OCI-LY7 (cell line): Measurements from ENCODE around the gene MAP6. TPM values are rescaled to one million over a fixed set of nuclear protein-coding genes. Genes with fewer than 3 reads are reported as not detected.

Experiments used
- BruUV-seq: library from RNA; stranded (reverse); fragments of 400-500 nt; replicated peaks from 2 replicates; lab custom pipeline; 2021; lab: Mats Ljungman, UMichigan
- CTCF ChIA-PET: fragments of 300-600 bp; sonication (Branson Sonifier 250); formaldehyde crosslinking; loops from one replicate; lab custom pipeline; 2022; ENCODE audit warnings: antibody characterized with exemption; ENCODE audit not compliant: unreplicated experiment; lab: Charles Lee
- POLR2A ChIA-PET: fragments of 300-600 bp; sonication (Branson Sonifier 250); formaldehyde crosslinking; loops from one replicate; lab custom pipeline; 2022; ENCODE audit warnings: antibody characterized with exemption; lab: Charles Lee
- DNase-seq: peaks from one replicate; pipeline ENCODE4 v3.0.0-alpha.2; 2015; ENCODE audit warnings: low spot score
- H2AFZ ChIP-seq: fragments of 200-600 bp; sonication (generic), shearing (Covaris generic); 2 replicates; pipeline ENCODE4 v1.6.1; 2014; ENCODE audit warnings: mild to moderate bottlenecking, antibody characterized with exemption, low read length, moderate library complexity
- H3K27ac ChIP-seq: fragments of 200-600 bp; sonication (generic); 2 replicates; pipeline ENCODE4 v1.5.1; 2014; ENCODE audit warnings: mixed run types, low read depth, mild to moderate bottlenecking, moderate library complexity, low read length, inconsistent platforms; ENCODE audit not compliant: poor library complexity, severe bottlenecking
- H3K36me3 ChIP-seq: fragments of 200-600 bp; sonication (generic); 2 replicates; pipeline ENCODE4 v1.6.1; 2014; ENCODE audit warnings: mild to moderate bottlenecking, antibody characterized with exemption, low read length, moderate library complexity, mixed read lengths; ENCODE audit not compliant: insufficient read depth
- H3K4me1 ChIP-seq: fragments of 200-600 bp; sonication (generic); 2 replicates; pipeline ENCODE4 v1.5.1; 2014; ENCODE audit warnings: mild to moderate bottlenecking, low read length; ENCODE audit not compliant: insufficient read depth, poor library complexity, severe bottlenecking
- H3K4me2 ChIP-seq: fragments of 200-600 bp; sonication (generic); 2 replicates; pipeline ENCODE4 v1.6.1; 2014; ENCODE audit warnings: mild to moderate bottlenecking, low read length
- H3K4me3 ChIP-seq: fragments of 200-600 bp; sonication (generic); 2 replicates; pipeline ENCODE4 v1.5.1; 2014; ENCODE audit warnings: mild to moderate bottlenecking, low read depth, low read length; ENCODE audit not compliant: poor library complexity, severe bottlenecking
- H3K79me2 ChIP-seq: fragments of 200-600 bp; sonication (generic); 2 replicates; pipeline ENCODE4 v1.6.1; 2016; ENCODE audit warnings: low read depth, mild to moderate bottlenecking, low read length, moderate library complexity, mixed read lengths; ENCODE audit not compliant: insufficient read depth
- H3K9me2 ChIP-seq: fragments of 200-600 bp; sonication (generic); 2 replicates; pipeline ENCODE4 v1.6.1; 2016; ENCODE audit warnings: mild to moderate bottlenecking, low read length, mixed read lengths; ENCODE audit not compliant: insufficient read depth
- H3K9me3 ChIP-seq: fragments of 200-600 bp; sonication (generic); 2 replicates; pipeline ENCODE4 v1.6.1; 2014; ENCODE audit warnings: mild to moderate bottlenecking, mixed run types, low read length, mixed read lengths
- H4K20me1 ChIP-seq: fragments of 200-600 bp; sonication (generic); 2 replicates; pipeline ENCODE4 v1.6.1; 2014; ENCODE audit warnings: mild to moderate bottlenecking, antibody characterized with exemption, low read length, moderate library complexity, mixed read lengths; ENCODE audit not compliant: insufficient read depth
- EZH2phosphoT487 ChIP-seq: fragments of 200-600 bp; sonication (generic); IDR thresholded peaks from 2 replicates; pipeline ENCODE4 v1.6.1; 2018; ENCODE audit warnings: low read depth, borderline replicate concordance, mild to moderate bottlenecking, mixed run types, antibody characterized with exemption, low read length, moderate library complexity, mixed read lengths
- intact Hi-C: fragments of 100-400 bp; cut with micrococcal nuclease; formaldehyde crosslinking; loops from one replicate; pipeline ENCODE4 v1.10.0; 2022; ENCODE audit not compliant: unreplicated experiment
- total RNA-seq, 2 experiments: library from RNA; depleted of rRNA in 1 of 2; stranded (reverse); fragments of >200 nt in 1 of 2; shearing (Covaris generic) in 1 of 2; gene quantifications; 2 replicates each; pipeline ENCODE4 v1.2.3, GENCODE V29; 2014 to 2022
- TF ChIP-seq, protein P1 (sequence below): fragments of 200-600 bp; sonication (generic); conservative IDR thresholded peaks from 2 replicates; pipeline ENCODE4 v1.5.1; 2014; ENCODE audit warnings: mild to moderate bottlenecking, antibody characterized with exemption, low read length, moderate library complexity, mixed read lengths

MAP6 gene
- total RNA-seq, 2 experiments from 2014 or later: not detected

DNA sequence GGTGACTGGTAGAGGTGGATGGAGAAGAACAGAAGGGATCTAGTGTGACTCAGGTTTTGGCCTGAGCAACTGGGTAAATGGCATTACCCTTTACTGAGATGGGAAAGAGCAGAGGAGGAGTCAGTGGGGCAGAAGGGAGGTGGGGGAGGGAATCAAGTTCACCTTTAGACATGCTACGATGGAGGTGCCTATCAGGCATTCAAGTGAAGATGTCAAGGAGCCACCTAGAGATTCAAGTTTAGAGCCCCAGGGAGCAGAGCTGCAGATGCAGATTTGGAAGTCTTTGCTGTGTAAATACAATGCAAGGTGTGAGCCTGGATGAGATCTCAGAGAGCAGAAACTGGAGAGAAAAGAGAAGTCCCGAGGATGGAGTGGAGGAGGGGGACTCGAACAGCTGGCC lies 47.8 kb upstream of the MAP6 start:
- H3K27ac ChIP-seq: no peak overlapping the region
- no peaks in the 10 kb centered on the region for H3K9me2 ChIP-seq
- no peaks in the 10 kb centered on the region for H3K79me2 ChIP-seq
- ChIA-PET CTCF (no interaction called here), POLR2A (no interaction called here)
- H3K9me3 ChIP-seq: no peaks in the 10 kb centered on the region
- no peaks in the 10 kb centered on the region for H3K4me1 ChIP-seq
- H3K36me3 ChIP-seq: no peaks in the 10 kb centered on the region
- TF ChIP-seq, protein P1, sequence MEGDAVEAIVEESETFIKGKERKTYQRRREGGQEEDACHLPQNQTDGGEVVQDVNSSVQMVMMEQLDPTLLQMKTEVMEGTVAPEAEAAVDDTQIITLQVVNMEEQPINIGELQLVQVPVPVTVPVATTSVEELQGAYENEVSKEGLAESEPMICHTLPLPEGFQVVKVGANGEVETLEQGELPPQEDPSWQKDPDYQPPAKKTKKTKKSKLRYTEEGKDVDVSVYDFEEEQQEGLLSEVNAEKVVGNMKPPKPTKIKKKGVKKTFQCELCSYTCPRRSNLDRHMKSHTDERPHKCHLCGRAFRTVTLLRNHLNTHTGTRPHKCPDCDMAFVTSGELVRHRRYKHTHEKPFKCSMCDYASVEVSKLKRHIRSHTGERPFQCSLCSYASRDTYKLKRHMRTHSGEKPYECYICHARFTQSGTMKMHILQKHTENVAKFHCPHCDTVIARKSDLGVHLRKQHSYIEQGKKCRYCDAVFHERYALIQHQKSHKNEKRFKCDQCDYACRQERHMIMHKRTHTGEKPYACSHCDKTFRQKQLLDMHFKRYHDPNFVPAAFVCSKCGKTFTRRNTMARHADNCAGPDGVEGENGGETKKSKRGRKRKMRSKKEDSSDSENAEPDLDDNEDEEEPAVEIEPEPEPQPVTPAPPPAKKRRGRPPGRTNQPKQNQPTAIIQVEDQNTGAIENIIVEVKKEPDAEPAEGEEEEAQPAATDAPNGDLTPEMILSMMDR: no peak
- no peak for TF ChIP-seq EZH2phosphoT487
- no peaks in the 10 kb centered on the region for H4K20me1 ChIP-seq
- H3K4me2 ChIP-seq: no peak overlapping the region
- no peak for DNase-seq
- H3K4me3 ChIP-seq: no peak overlapping the region
- intact Hi-C loops: no loop called here
- BruUV-seq: no TSS peak
- H2AFZ ChIP-seq: no peak overlapping the region

DNA sequence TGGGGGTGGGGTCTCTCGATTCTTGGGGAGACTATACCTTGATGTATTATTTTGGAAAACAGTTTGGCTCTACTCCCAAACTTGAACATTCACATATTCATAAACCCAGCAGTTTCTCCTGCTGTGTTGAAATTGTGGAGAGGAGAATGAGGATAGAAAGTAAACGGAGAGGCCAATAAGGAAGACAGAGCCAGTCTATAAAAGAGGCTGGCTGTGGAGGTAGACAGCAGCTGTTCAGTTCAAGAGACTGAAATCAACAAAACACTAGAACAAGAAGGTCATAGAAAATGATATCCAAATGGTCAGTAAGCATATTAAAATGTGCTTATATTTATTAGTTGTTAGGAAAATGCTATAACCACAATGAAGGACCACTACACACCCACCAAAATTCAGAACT lies 46.9 kb upstream of the MAP6 start:
- H3K4me1 ChIP-seq: no peaks in the 10 kb centered on the region
- no peaks in the 10 kb centered on the region for H4K20me1 ChIP-seq
- DNase-seq: no peak
- no peaks in the 10 kb centered on the region for H3K36me3 ChIP-seq
- no peak overlapping the region for H3K27ac ChIP-seq
- intact Hi-C loops: no loop called here
- no peak overlapping the region for H3K4me2 ChIP-seq
- no peaks in the 10 kb centered on the region for H3K9me2 ChIP-seq
- H3K4me3 ChIP-seq: no peak overlapping the region
- TF ChIP-seq, protein P1: no peak
- TF ChIP-seq EZH2phosphoT487: no peak
- POLR2A ChIA-PET: no interaction called here
- H3K9me3 ChIP-seq: no peaks in the 10 kb centered on the region
- no peaks in the 10 kb centered on the region for H3K79me2 ChIP-seq
- no peak overlapping the region for H2AFZ ChIP-seq
- CTCF ChIA-PET: no interaction called here
- no TSS peak for BruUV-seq

DNA sequence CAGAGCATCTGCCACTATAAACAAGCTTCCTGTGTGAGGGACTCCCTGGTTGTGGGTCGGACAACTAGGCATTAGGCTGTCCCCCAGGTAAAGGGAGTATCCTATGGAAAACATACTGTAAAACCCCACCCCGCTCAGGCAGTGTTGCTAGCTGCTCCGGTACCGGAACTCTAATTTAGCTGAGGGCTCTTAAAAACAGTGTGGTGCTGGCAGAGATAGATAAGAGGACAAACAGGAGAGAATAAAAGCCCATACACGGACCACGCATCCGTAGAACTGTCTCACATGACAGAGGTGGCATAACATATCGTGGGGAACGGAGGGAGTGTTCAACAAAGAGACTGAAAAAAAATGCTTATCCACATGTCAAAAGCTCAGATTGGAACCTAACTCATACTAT lies 45.4 kb upstream of the MAP6 start:
- Histone ChIP-seq H2AFZ (no peak overlapping the region), H3K36me3 (no peaks in the 10 kb centered on the region), H3K9me3 (no peaks in the 10 kb centered on the region), H3K4me1 (no peaks in the 10 kb centered on the region), H3K9me2 (no peaks in the 10 kb centered on the region), H3K79me2 (no peaks in the 10 kb centered on the region), H3K4me3 (no peak overlapping the region), H3K27ac (no peak overlapping the region), H3K4me2 (no peak overlapping the region), H4K20me1 (no peaks in the 10 kb centered on the region)
- CTCF ChIA-PET: no interaction called here
- no TSS peak for BruUV-seq
- POLR2A ChIA-PET: interaction anchor here (0.7 kb wide), 1 partner anchor 188 kb away, joined by 4 read pairs; no protein-coding TSS in a partner anchor
- no peak for TF ChIP-seq EZH2phosphoT487
- TF ChIP-seq, protein P1: no peak
- intact Hi-C loops: no loop called here
- no peak for DNase-seq
